Caco-2 (cell line): Measurements from ENCODE around the gene COL6A3. TPM values are rescaled to one million over a fixed set of nuclear protein-coding genes. Genes with fewer than 3 reads are reported as not detected.

Source experiments
- BruUV-seq: library from RNA; stranded (reverse); fragments of 400-500 nt; replicated peaks from 2 replicates; lab custom pipeline; 2021; lab: Mats Ljungman, UMichigan
- CTCF ChIA-PET: fragments of 300-600 bp; sonication (Branson Sonifier 250); formaldehyde crosslinking; loops from one replicate; lab custom pipeline; 2022; ENCODE audit warnings: antibody characterized with exemption; lab: Charles Lee
- POLR2A ChIA-PET: fragments of 300-600 bp; sonication (Branson Sonifier 250); formaldehyde crosslinking; loops from one replicate; lab custom pipeline; 2022; ENCODE audit warnings: antibody characterized with exemption; lab: Charles Lee
- DNase-seq, 2 experiments: peaks; one replicate each; pipeline versions ENCODE4 v3.0.0 to v3.0.0-alpha.2; 2020 to 2022
- H3K27me3 ChIP-seq: replicated peaks from 2 replicates; pipeline ENCODE4 v1.6.0; 2011; ENCODE audit warnings: low read length; ENCODE audit not compliant: control insufficient read depth, insufficient read depth
- H3K36me3 ChIP-seq: 2 replicates; pipeline ENCODE4 v1.5.1; 2011; ENCODE audit warnings: low read length; ENCODE audit not compliant: control insufficient read depth, insufficient read depth
- H3K4me1 ChIP-seq: fragments of 250-450 bp; sonication (Bioruptor Pico); 2 replicates; pipeline ENCODE4 v1.5.1; 2020; ENCODE audit warnings: mild to moderate bottlenecking
- H3K4me3 ChIP-seq: 2 replicates; pipeline ENCODE4 v1.5.1; 2011; ENCODE audit warnings: low read depth, mild to moderate bottlenecking, control low read depth, low read length
- H3K9me3 ChIP-seq: fragments of 250-450 bp; sonication (Bioruptor Pico); 2 replicates; pipeline ENCODE4 v1.5.1; 2020; ENCODE audit warnings: mild to moderate bottlenecking, moderate library complexity
- H3K27ac Mint-ChIP-seq: one replicate; pipeline ENCODE4 v1.8.0; 2022; ENCODE audit warnings: mixed read lengths; ENCODE audit not compliant: unreplicated experiment
- H3K27me3 Mint-ChIP-seq: one replicate; pipeline ENCODE4 v1.8.0; 2022; ENCODE audit warnings: mixed read lengths; ENCODE audit not compliant: insufficient read depth, unreplicated experiment
- H3K36me3 Mint-ChIP-seq: one replicate; pipeline ENCODE4 v1.8.0; 2022; ENCODE audit warnings: mild to moderate bottlenecking, mixed read lengths; ENCODE audit not compliant: insufficient read depth, unreplicated experiment
- H3K4me1 Mint-ChIP-seq: one replicate; pipeline ENCODE4 v1.8.0; 2022; ENCODE audit warnings: low read depth, mixed read lengths; ENCODE audit not compliant: unreplicated experiment
- H3K4me3 Mint-ChIP-seq: one replicate; pipeline ENCODE4 v1.8.0; 2022; ENCODE audit warnings: mild to moderate bottlenecking, moderate library complexity, mixed read lengths; ENCODE audit not compliant: unreplicated experiment
- H3K9me3 Mint-ChIP-seq: one replicate; pipeline ENCODE4 v1.8.0; 2022; ENCODE audit warnings: mixed read lengths; ENCODE audit not compliant: unreplicated experiment
- intact Hi-C: fragments of 100-400 bp; cut with micrococcal nuclease; formaldehyde crosslinking; loops from one replicate; pipeline ENCODE4 v1.10.0; 2022; ENCODE audit not compliant: unreplicated experiment
- total RNA-seq: library from RNA; stranded (reverse); gene quantifications from 2 replicates; pipeline ENCODE4 v1.2.3, GENCODE V29; 2022
- TF ChIP-seq, protein P1 (sequence below), 2 experiments: fragments of 200-600 bp in 1 of 2; IDR thresholded peaks; 1 replicate in 1 of 2; 2 replicates in 1 of 2; pipeline versions ENCODE4 v1.5.1 to v1.8.0; 2011 to 2022; ENCODE audit warnings: antibody characterized with exemption in 1 of 2, control low read depth in 1 of 2, inconsistent platforms in 1 of 2, low read depth in 1 of 2, low read length in 1 of 2, mild to moderate bottlenecking in 1 of 2, moderate library complexity in 1 of 2; ENCODE audit not compliant: insufficient read depth in 1 of 2, severe bottlenecking in 1 of 2, unreplicated experiment in 1 of 2

The COL6A3 gene
- total RNA-seq, 1 experiment from 2014 or later: 0.73 TPM

DNA sequence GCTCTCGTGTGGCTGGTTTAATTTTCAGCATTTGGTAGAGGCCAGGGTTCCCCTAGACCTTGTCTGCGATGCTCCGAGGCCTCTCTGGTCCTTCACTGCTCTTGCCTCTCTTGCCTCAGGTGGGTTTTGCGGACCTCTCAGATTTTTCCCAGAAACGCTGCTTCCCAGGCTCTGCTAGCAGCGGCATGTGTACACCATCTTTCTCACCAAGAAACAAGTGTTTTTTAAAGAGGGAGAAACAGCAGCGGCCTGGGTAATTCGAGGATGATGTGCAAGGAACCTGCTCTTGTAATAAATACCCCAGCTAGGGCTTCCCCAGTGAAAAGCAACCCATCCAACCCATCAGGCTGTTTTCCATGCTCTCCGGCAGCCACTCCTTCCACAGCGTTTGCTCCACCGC, 33.5 kb upstream of the COL6A3 start:
- Histone ChIP-seq H3K4me1 (no peaks in the 10 kb centered on the region), H3K27me3 (no peaks in the 10 kb centered on the region), H3K9me3 (no peaks in the 10 kb centered on the region), H3K36me3 (no peaks in the 10 kb centered on the region), H3K4me3 (no peak overlapping the region)
- Mint-ChIP-seq H3K27ac (no peak overlapping the region), H3K4me1 (no peaks in the 10 kb centered on the region), H3K27me3 (peaks cover 7% of the 10 kb centered on the region), H3K9me3 (no peaks in the 10 kb centered on the region), H3K4me3 (no peak overlapping the region), H3K36me3 (peaks cover 6% of the 10 kb centered on the region)
- intact Hi-C loops: no loop called here
- TF ChIP-seq, protein P1, sequence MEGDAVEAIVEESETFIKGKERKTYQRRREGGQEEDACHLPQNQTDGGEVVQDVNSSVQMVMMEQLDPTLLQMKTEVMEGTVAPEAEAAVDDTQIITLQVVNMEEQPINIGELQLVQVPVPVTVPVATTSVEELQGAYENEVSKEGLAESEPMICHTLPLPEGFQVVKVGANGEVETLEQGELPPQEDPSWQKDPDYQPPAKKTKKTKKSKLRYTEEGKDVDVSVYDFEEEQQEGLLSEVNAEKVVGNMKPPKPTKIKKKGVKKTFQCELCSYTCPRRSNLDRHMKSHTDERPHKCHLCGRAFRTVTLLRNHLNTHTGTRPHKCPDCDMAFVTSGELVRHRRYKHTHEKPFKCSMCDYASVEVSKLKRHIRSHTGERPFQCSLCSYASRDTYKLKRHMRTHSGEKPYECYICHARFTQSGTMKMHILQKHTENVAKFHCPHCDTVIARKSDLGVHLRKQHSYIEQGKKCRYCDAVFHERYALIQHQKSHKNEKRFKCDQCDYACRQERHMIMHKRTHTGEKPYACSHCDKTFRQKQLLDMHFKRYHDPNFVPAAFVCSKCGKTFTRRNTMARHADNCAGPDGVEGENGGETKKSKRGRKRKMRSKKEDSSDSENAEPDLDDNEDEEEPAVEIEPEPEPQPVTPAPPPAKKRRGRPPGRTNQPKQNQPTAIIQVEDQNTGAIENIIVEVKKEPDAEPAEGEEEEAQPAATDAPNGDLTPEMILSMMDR (IDR thresholded peaks at IDR 0.05; ENCODE audit: insufficient read depth in 1 of 2, low read depth in 1 of 2, low read length in 1 of 2, severe bottlenecking in 1 of 2, unreplicated experiment in 1 of 2): no peak
- no peak for DNase-seq
- CTCF ChIA-PET: no interaction called here
- no TSS peak for BruUV-seq
- POLR2A ChIA-PET: no interaction called here

DNA sequence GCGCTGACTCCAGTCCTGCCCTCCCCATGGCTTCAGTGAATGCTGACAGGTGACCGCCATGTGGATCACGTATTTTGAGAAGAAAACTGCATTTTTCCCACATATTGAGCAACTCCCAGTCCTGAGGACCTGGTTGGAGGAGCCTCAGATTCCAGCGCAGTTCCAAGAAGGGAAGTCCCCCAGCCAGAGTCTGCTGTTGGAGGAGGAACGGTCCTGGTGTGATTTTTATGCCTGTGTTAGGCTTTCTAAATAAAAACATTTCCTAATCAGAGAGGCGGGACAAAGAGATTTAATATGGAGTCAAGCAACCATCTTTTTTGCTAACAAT, 32.3 kb upstream of the COL6A3 start:
- no peaks in the 10 kb centered on the region for H3K9me3 ChIP-seq
- Mint-ChIP-seq H3K9me3 (no peaks in the 10 kb centered on the region), H3K36me3 (peaks cover 6% of the 10 kb centered on the region), H3K4me1 (no peaks in the 10 kb centered on the region), H3K27ac (no peak overlapping the region), H3K4me3 (no peak overlapping the region), H3K27me3 (peaks cover 10% of the 10 kb centered on the region)
- no TSS peak for BruUV-seq
- no peaks in the 10 kb centered on the region for H3K4me1 ChIP-seq
- ChIA-PET POLR2A (no interaction called here), CTCF (no interaction called here)
- no peaks in the 10 kb centered on the region for H3K36me3 ChIP-seq
- intact Hi-C loops: no loop called here
- H3K27me3 ChIP-seq: no peaks in the 10 kb centered on the region
- TF ChIP-seq, protein P1 (IDR thresholded peaks at IDR 0.05; ENCODE audit: insufficient read depth in 1 of 2, low read depth in 1 of 2, low read length in 1 of 2, severe bottlenecking in 1 of 2, unreplicated experiment in 1 of 2): no peak
- no peak for DNase-seq
- H3K4me3 ChIP-seq: no peak overlapping the region

DNA sequence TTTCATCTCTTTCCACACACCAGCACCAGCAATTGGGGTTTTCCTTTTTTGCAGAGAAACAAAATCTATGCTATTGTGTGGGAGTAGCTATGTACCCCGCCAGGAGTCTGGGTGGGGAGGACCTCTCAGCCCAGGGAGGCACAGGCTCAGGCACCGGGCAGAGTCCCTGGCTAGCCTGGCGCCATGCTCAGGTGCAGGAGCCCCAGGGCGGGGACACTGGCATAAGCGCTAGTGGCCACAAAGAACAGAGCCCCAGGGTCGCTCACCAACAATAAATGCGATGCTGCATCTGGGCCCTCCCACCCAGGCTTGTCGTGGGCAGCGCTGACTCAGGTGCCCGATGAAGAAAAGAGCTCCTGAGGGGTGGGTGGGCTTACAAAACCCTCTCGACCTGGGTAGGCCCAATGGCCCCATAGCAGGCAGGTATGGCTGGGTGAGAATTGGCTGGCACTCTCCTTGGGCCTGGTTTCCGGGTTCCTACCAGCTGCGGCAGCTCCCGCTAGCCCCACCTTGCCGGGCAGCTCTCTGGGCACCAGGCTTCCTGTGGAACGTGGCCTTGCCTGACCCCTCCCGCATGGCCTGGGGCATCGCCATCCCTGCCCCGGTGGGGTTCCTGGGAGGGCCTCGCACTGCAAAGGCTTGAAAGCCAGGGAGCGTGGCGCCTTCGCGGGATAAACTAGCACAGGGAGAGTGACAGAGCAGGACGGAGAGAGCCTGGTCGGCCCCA, 31.8 kb upstream of the COL6A3 start:
- no peaks in the 10 kb centered on the region for H3K36me3 ChIP-seq
- H3K27me3 Mint-ChIP-seq: peaks cover 12% of the 10 kb centered on the region
- BruUV-seq: no TSS peak
- no peak overlapping the region for H3K27ac Mint-ChIP-seq
- H3K4me1 ChIP-seq: no peaks in the 10 kb centered on the region
- no peak for DNase-seq
- H3K4me1 Mint-ChIP-seq: no peaks in the 10 kb centered on the region
- no peak overlapping the region for H3K4me3 ChIP-seq
- no peak overlapping the region for H3K4me3 Mint-ChIP-seq
- H3K36me3 Mint-ChIP-seq: peaks cover 6% of the 10 kb centered on the region
- H3K9me3 Mint-ChIP-seq: no peaks in the 10 kb centered on the region
- ChIA-PET POLR2A (no interaction called here), CTCF (no interaction called here)
- H3K9me3 ChIP-seq: no peaks in the 10 kb centered on the region
- TF ChIP-seq, protein P1 (IDR thresholded peaks at IDR 0.05; ENCODE audit: insufficient read depth in 1 of 2, low read depth in 1 of 2, low read length in 1 of 2, severe bottlenecking in 1 of 2, unreplicated experiment in 1 of 2): no peak
- H3K27me3 ChIP-seq: no peaks in the 10 kb centered on the region
- intact Hi-C loops: no loop called here
